HepG2 (cell line): Measurements from ENCODE around the gene OTULINL. TPM values are rescaled to one million over a fixed set of nuclear protein-coding genes. Genes with fewer than 3 reads are reported as not detected.

Experiments used
- BCL6 ChIP-seq: IDR thresholded peaks from 2 replicates; pipeline ENCODE4 v1.6.1; 2016; ENCODE audit warnings: missing genetic modification reagents, missing compliant biosample characterization
- ELF3 ChIP-seq: IDR thresholded peaks from 2 replicates; pipeline ENCODE4 v1.6.1; 2016; ENCODE audit warnings: missing genetic modification reagents, missing compliant biosample characterization
- FOSL2 ChIP-seq: sonication (generic); formaldehyde crosslinking; IDR thresholded peaks from 2 replicates; pipeline ENCODE4 v1.4.0; 2020; ENCODE audit warnings: missing genetic modification reagents
- GATAD1 ChIP-seq: IDR thresholded peaks from 2 replicates; pipeline ENCODE4 v1.6.1; 2016; ENCODE audit warnings: missing genetic modification reagents, missing compliant biosample characterization
- HMGA1 ChIP-seq: sonication (generic); formaldehyde crosslinking; conservative IDR thresholded peaks from 2 replicates; pipeline ENCODE4 v1.4.0; 2020; ENCODE audit warnings: missing genetic modification reagents
- HOXA5 ChIP-seq: sonication (generic); formaldehyde crosslinking; IDR thresholded peaks from 2 replicates; pipeline ENCODE4 v1.4.0; 2020; ENCODE audit warnings: missing genetic modification reagents
- ISX ChIP-seq: sonication (generic); formaldehyde crosslinking; conservative IDR thresholded peaks from 2 replicates; pipeline ENCODE4 v1.5.0; 2020; ENCODE audit warnings: missing genetic modification reagents
- MEIS2 ChIP-seq: sonication (generic); formaldehyde crosslinking; IDR thresholded peaks from 2 replicates; pipeline ENCODE4 v1.9.0; 2021; ENCODE audit warnings: mild to moderate bottlenecking, missing genetic modification reagents
- MTF1 ChIP-seq: sonication (generic); formaldehyde crosslinking; IDR thresholded peaks from 2 replicates; pipeline ENCODE4 v1.5.0; 2020; ENCODE audit warnings: missing genetic modification reagents
- NKX3-1 ChIP-seq: sonication (generic); formaldehyde crosslinking; IDR thresholded peaks from 2 replicates; pipeline ENCODE4 v1.5.0; 2020; ENCODE audit warnings: missing genetic modification reagents
- NR3C1 ChIP-seq: sonication (generic); formaldehyde crosslinking; IDR thresholded peaks from 2 replicates; pipeline ENCODE4 v1.4.0; 2020; ENCODE audit warnings: missing genetic modification reagents
- NRL ChIP-seq: sonication (generic); formaldehyde crosslinking; IDR thresholded peaks from 2 replicates; pipeline ENCODE4 v1.5.0; 2020; ENCODE audit warnings: missing genetic modification reagents, mild to moderate bottlenecking, moderate library complexity, borderline replicate concordance
- SAP130 ChIP-seq: IDR thresholded peaks from 2 replicates; pipeline ENCODE4 v1.6.1; 2016; ENCODE audit warnings: low read depth
- SATB2 ChIP-seq: sonication (generic); formaldehyde crosslinking; IDR thresholded peaks from 2 replicates; pipeline ENCODE4 v1.5.0; 2020; ENCODE audit warnings: missing genetic modification reagents
- ZBTB20 ChIP-seq: sonication (generic); formaldehyde crosslinking; IDR thresholded peaks from 2 replicates; pipeline ENCODE4 v1.8.1; 2023; ENCODE audit warnings: missing genetic modification reagents, low read depth, mild to moderate bottlenecking, borderline replicate concordance
- ZFP82 ChIP-seq: sonication (generic); formaldehyde crosslinking; IDR thresholded peaks from 2 replicates; pipeline ENCODE4 v1.5.1; 2020; ENCODE audit warnings: mild to moderate bottlenecking, missing genetic modification reagents, borderline replicate concordance
- ZMYM4 ChIP-seq: sonication (generic); formaldehyde crosslinking; IDR thresholded peaks from 2 replicates; pipeline ENCODE4 v1.8.1; 2023; ENCODE audit warnings: mild to moderate bottlenecking, missing genetic modification reagents
- ZNF12 ChIP-seq: sonication (generic); formaldehyde crosslinking; IDR thresholded peaks from 2 replicates; pipeline ENCODE4 v1.5.0; 2020; ENCODE audit warnings: missing genetic modification reagents
- ZNF232 ChIP-seq: sonication (generic); formaldehyde crosslinking; IDR thresholded peaks from 2 replicates; pipeline ENCODE4 v1.4.0; 2020; ENCODE audit warnings: missing genetic modification reagents, borderline replicate concordance
- ZNF331 ChIP-seq: sonication (generic); formaldehyde crosslinking; IDR thresholded peaks from 2 replicates; pipeline ENCODE4 v1.4.0; 2020; ENCODE audit warnings: missing genetic modification reagents
- ZNF335 ChIP-seq: sonication (generic); formaldehyde crosslinking; IDR thresholded peaks from 2 replicates; pipeline ENCODE4 v1.4.0; 2020; ENCODE audit warnings: missing genetic modification reagents
- ZNF557 ChIP-seq: sonication (generic); formaldehyde crosslinking; IDR thresholded peaks from 2 replicates; pipeline ENCODE4 v1.4.0; 2020; ENCODE audit warnings: missing genetic modification reagents
- ZNF777 ChIP-seq: sonication (generic); formaldehyde crosslinking; IDR thresholded peaks from 2 replicates; pipeline ENCODE4 v1.4.0; 2020; ENCODE audit warnings: missing genetic modification reagents
- ZNF780A ChIP-seq: sonication (generic); formaldehyde crosslinking; IDR thresholded peaks from 2 replicates; pipeline ENCODE4 v1.8.0; 2022; ENCODE audit warnings: mild to moderate bottlenecking, missing genetic modification reagents, moderate library complexity
- ZNF816 ChIP-seq: sonication (generic); formaldehyde crosslinking; IDR thresholded peaks from 2 replicates; pipeline ENCODE4 v1.8.0; 2022; ENCODE audit warnings: missing genetic modification reagents, mild to moderate bottlenecking, borderline replicate concordance
- polyA plus RNA-seq, 8 experiments: library from polyadenylated mRNA; depleted of rRNA in 3 of 8; stranded (reverse) in 7 of 8; unstranded in 1 of 8; fragments of >200 nt; fragmentation: Illumina TruSeq in 4 of 8; extraction: Trizol in 4 of 8; gene quantifications; 2 replicates each; pipeline versions ENCODE4 v1.2.1 to v1.2.3, GENCODE V29; 2011 to 2016; ENCODE audit warnings: low read depth in 4 of 8, missing spikeins in 1 of 8, mixed read lengths in 1 of 8; ENCODE audit not compliant: insufficient read depth in 1 of 8
- total RNA-seq, 5 experiments: library from RNA; depleted of rRNA; stranded (reverse); fragments of >200 nt; fragmentation: Illumina TruSeq; extraction: Trizol; gene quantifications; 2 replicates each; pipeline ENCODE4 v1.2.3, GENCODE V29; 2016; ENCODE audit warnings: low read depth in 1 of 5
- TF ChIP-seq, protein P1 (sequence below): sonication (generic); formaldehyde crosslinking; IDR thresholded peaks from 2 replicates; pipeline ENCODE4 v1.8.1; 2023; ENCODE audit warnings: mild to moderate bottlenecking, moderate library complexity, missing genetic modification reagents
- TF ChIP-seq, protein P2 (sequence below): sonication (generic); formaldehyde crosslinking; IDR thresholded peaks from 2 replicates; pipeline ENCODE4 v1.4.0; 2020; ENCODE audit warnings: mild to moderate bottlenecking, missing genetic modification reagents
- TF ChIP-seq, protein P3 (sequence below): sonication (generic); formaldehyde crosslinking; IDR thresholded peaks from 2 replicates; pipeline ENCODE4 v1.5.0; 2020; ENCODE audit warnings: missing genetic modification reagents
- TF ChIP-seq, protein P4 (sequence below): IDR thresholded peaks from 2 replicates; pipeline ENCODE4 v1.6.1; 2016; ENCODE audit warnings: missing genetic modification reagents, missing compliant biosample characterization

Gene OTULINL
- total and polyA plus RNA-seq, 2 of the 13 experiments (the other 11 are each of a cell fraction or from before 2014, with no cell fraction given), result 0.04 to 0.40 TPM

DNA sequence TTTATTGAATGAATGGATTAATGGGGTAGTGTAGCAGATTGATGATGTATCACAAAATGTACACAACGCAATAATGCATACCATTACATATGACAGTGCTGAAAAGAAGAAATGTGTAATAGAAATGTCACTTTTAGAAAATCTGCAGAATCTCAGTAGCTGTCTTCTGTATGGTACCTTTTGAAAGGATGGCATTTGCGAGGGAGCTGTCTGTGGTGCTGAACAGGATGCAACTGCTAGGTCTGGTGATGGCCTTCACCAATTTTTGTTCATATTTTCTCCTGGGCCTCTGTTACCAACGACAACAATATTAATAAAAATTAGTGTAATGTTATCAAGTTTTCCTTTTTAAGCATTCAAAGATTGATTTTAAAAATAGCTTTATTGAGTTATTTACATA lies 46.8 kb downstream of the OTULINL start (continued):
- TF ChIP-seq ZNF335, result no peak
- TF ChIP-seq ZNF232 (CRISPR knock-in tag), result peak; percentile 46; the same call in 1 of the 2 replicates
- TF ChIP-seq MTF1, result peak; percentile 41; the same call in 1 of the 2 replicates
- no peak for TF ChIP-seq NRL (CRISPR knock-in tag)
- 0 out of 2 replicates have a peak, but pooled peaks have one; percentile 31 for TF ChIP-seq SAP130 (CRISPR knock-in tag)
- TF ChIP-seq, protein P1, sequence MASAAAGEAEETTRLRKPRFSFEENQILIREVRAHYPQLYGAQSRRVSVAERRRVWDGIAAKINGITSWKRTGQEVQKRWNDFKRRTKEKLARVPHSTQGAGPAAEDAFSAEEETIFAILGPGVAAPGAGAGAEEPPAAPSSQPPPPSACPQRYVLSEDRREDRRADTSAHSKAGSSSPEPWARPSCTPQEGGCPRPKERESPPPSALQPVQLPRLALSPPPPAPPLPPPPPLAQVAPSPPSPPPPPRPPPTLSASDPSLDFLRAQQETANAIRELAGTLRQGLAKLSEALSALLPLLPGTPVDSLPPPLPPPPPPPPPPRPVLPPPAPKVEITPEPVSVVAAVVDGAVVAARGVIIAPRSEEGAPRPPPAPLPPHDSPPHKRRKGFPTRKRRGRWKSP (CRISPR knock-in tag), result no peak
- no peak for TF ChIP-seq ZNF12 (CRISPR knock-in tag)
- TF ChIP-seq, protein P2, sequence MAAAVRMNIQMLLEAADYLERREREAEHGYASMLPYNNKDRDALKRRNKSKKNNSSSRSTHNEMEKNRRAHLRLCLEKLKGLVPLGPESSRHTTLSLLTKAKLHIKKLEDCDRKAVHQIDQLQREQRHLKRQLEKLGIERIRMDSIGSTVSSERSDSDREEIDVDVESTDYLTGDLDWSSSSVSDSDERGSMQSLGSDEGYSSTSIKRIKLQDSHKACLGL, result no peak
- TF ChIP-seq, protein P3, sequence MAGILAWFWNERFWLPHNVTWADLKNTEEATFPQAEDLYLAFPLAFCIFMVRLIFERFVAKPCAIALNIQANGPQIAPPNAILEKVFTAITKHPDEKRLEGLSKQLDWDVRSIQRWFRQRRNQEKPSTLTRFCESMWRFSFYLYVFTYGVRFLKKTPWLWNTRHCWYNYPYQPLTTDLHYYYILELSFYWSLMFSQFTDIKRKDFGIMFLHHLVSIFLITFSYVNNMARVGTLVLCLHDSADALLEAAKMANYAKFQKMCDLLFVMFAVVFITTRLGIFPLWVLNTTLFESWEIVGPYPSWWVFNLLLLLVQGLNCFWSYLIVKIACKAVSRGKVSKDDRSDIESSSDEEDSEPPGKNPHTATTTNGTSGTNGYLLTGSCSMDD (CRISPR knock-in tag), result no peak
- no peak for TF ChIP-seq NR3C1 (CRISPR knock-in tag)
- no peak for TF ChIP-seq FOSL2 (CRISPR knock-in tag)
- no peak for TF ChIP-seq ZNF777 (CRISPR knock-in tag)
- TF ChIP-seq ZMYM4 (CRISPR knock-in tag), result no peak
- 0 out of 2 replicates have a peak, but pooled peaks have one; percentile 19 for TF ChIP-seq MEIS2 (CRISPR knock-in tag)
- TF ChIP-seq HMGA1 (CRISPR knock-in tag), result no peak
- TF ChIP-seq SATB2 (CRISPR knock-in tag), result 0 out of 2 replicates have a peak, but pooled peaks have one; percentile 32
- TF ChIP-seq ELF3, result peak; percentile 33; the same call in 1 of the 2 replicates
- TF ChIP-seq ZFP82 (CRISPR knock-in tag), result no peak
- TF ChIP-seq ISX, result peak; percentile 76; the same call in 1 of the 2 replicates
- TF ChIP-seq HOXA5 (CRISPR knock-in tag), result 0 out of 2 replicates have a peak, but pooled peaks have one; percentile 36
- no peak for TF ChIP-seq ZNF816 (CRISPR knock-in tag)
- TF ChIP-seq ZNF557 (CRISPR knock-in tag), result 0 out of 2 replicates have a peak, but pooled peaks have one; percentile 48
- TF ChIP-seq BCL6 (CRISPR knock-in tag), result no peak
- TF ChIP-seq, protein P4, sequence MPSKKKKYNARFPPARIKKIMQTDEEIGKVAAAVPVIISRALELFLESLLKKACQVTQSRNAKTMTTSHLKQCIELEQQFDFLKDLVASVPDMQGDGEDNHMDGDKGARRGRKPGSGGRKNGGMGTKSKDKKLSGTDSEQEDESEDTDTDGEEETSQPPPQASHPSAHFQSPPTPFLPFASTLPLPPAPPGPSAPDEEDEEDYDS, result 0 out of 2 replicates have a peak, but pooled peaks have one; percentile 17
- peak; percentile 61; the same call in 1 of the 2 replicates for TF ChIP-seq ZNF331 (CRISPR knock-in tag)
- no peak for TF ChIP-seq ZBTB20 (CRISPR knock-in tag)
- no peak for TF ChIP-seq ZNF780A
- TF ChIP-seq NKX3-1 (CRISPR knock-in tag), result 0 out of 2 replicates have a peak, but pooled peaks have one; percentile 50
- TF ChIP-seq GATAD1, result 0 out of 2 replicates have a peak, but pooled peaks have one; percentile 22
- TF ChIP-seq, all 625 proteins: peak for 33
